Activated B cell treated with CpG ODN at 0.5 μM for 24 hours (primary cell): ENCODE measurements around the gene TRRAP. TPM values are rescaled to one million over a fixed set of nuclear protein-coding genes. Genes with fewer than 3 reads are reported as not detected.
"Not testable (repeated sequence)": the region's sequence is repeated elsewhere in the genome, so short reads cannot be mapped to it uniquely, and the experiment has no call there.

Source experiments
- ATAC-seq: fragments of 200-7000 bp; cut with Tn5 transposase; one replicate; pipeline ENCODE4 v1.10.0; 2021; ENCODE audit warnings: low read depth, mild to moderate bottlenecking, moderate library complexity
- CTCF ChIA-PET: fragments of 350-600 bp; sonication (Branson Sonifier 250); formaldehyde crosslinking; loops from one replicate; lab custom pipeline; 2021; ENCODE audit warnings: antibody characterized with exemption; lab: Charles Lee
- POLR2A ChIA-PET: fragments of 350-600 bp; sonication (Branson Sonifier 250); formaldehyde crosslinking; loops from one replicate; lab custom pipeline; 2021; ENCODE audit warnings: antibody characterized with exemption; lab: Charles Lee
- DNase-seq: peaks from one replicate; pipeline ENCODE4 v3.0.0; 2022
- H3K27ac Mint-ChIP-seq: one replicate; pipeline ENCODE4 v1.8.0; 2020; ENCODE audit warnings: mixed read lengths
- H3K27me3 Mint-ChIP-seq: one replicate; pipeline ENCODE4 v1.8.0; 2021; ENCODE audit warnings: mixed read lengths
- H3K36me3 Mint-ChIP-seq: one replicate; pipeline ENCODE4 v1.8.0; 2021; ENCODE audit warnings: low read depth, mixed read lengths
- H3K4me1 Mint-ChIP-seq: one replicate; pipeline ENCODE4 v1.8.0; 2021; ENCODE audit warnings: mixed read lengths
- H3K4me3 Mint-ChIP-seq: one replicate; pipeline ENCODE4 v1.8.0; 2020; ENCODE audit warnings: mild to moderate bottlenecking, mixed read lengths
- H3K9me3 Mint-ChIP-seq: one replicate; pipeline ENCODE4 v1.8.0; 2020; ENCODE audit warnings: mixed read lengths
- CTCF ChIP-seq: fragments of 200-600 bp; IDR thresholded peaks from one replicate; pipeline ENCODE4 v1.8.0; 2022; ENCODE audit warnings: antibody characterized with exemption, mild to moderate bottlenecking
- intact Hi-C: fragments of 100-400 bp; cut with micrococcal nuclease; formaldehyde crosslinking; loops from one replicate; pipeline ENCODE4 v1.15.1; 2024
- total RNA-seq: library from RNA; stranded (reverse); gene quantifications from 2 replicates; pipeline ENCODE4 v1.2.3, GENCODE V29; 2022

The TRRAP gene
- total RNA-seq, 1 donor from 2014 or later = 77.9 TPM

DNA sequence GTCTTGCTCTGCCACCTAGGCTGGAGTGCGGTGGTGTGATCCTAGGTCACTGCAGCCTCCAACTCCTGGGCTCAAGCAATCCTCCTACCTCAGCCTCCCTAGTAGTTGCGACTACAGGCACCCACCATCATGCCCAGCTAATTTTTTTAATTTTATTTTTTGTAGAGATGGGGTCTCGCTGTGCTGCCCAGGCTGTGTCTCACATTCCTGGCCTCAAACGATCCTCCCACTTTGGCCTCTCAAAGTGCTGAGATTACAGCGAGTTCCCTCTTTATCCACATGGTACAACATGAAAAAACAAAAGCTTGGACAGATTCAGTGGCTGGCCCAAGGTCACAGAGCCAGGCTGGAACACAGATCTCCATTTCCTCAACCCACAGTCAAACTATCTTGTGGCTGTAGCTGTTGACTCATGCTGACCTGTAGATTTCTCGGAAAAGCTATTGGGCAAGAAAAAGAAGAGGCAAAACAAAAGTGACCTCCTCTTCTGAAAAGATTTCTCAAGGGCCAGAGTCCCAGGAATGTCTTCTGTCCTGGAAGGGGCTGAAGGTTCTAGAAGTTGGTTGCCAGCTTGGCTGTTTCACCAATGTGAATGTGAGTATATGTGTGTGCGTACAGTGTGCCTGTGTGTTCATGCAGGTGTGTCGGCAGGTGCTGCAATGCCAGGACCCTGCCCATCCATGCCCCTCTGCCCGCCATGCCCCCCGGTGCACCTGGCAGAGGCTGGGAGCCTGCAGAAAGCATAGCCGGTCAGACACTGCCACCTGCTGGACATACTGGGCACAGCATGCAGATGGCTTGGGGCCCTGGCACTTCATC lies 36.9 kb upstream of the TRRAP start:
- Mint-ChIP-seq H3K4me1 (peaks cover 2% of the 10 kb centered on the region), H3K9me3 (no peaks in the 10 kb centered on the region), H3K4me3 (no peak overlapping the region), H3K36me3 (no peaks in the 10 kb centered on the region), H3K27ac (no peak overlapping the region), H3K27me3 (peaks cover 5% of the 10 kb centered on the region)
- ATAC-seq (peak; percentile 87), DNase-seq (peak; percentile 72)
- ChIA-PET POLR2A (no interaction called here), CTCF (interaction anchor here (1.0 to 2.7 kb wide), 14 partner anchors 10 to 548 kb away, joined by 3 to 22 read pairs (median 5); no protein-coding TSS in a partner anchor)
- peak; percentile 90 for TF ChIP-seq CTCF
- intact Hi-C loops = loop anchor here (1.0 to 5.0 kb wide), 5 partner anchors 31 to 547 kb away; partner anchors contain the start of gene TRRAP

- H3K36me3 Mint-ChIP-seq, POLR2A ChIA-PET: not testable (repeated sequence)
- intact Hi-C loops = loop anchor here (2.0 to 5.0 kb wide), 2 partner anchors 95 to 110 kb away; no protein-coding TSS in a partner anchor
Observed at GRCh38 chr7:98842552-98842951, 35.8 kb upstream of the TRRAP start.

DNA sequence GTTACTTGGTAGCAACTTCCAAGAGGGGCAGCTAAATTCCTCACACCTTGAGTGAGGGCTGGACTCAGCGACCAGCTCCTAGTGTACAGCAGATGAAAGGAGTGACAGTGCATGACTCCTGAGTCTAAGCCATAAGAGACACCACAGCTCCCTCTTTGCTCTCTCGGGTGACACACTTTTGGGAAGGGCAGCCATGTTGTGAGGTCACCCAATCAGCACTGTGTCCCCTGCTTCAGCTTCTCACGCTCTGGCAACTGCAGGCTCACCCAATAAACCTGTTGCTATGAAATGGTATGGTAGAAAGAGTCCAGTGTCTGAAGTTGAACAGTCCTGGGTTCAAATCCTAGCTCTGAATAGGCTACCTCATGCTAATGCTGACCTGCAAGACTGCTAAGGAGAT lies 29.4 kb upstream of the TRRAP start:
- POLR2A ChIA-PET = interaction anchor here (0.5 kb wide), 1 partner anchor 401 kb away, joined by 3 read pairs; no protein-coding TSS in a partner anchor
- intact Hi-C loops = no loop called here

More at GRCh38 chr7:98842552-98842951, 35.8 kb upstream of the TRRAP start:
- H3K4me3 Mint-ChIP-seq, H3K9me3 Mint-ChIP-seq, ATAC-seq, H3K4me1 Mint-ChIP-seq, H3K27me3 Mint-ChIP-seq, H3K27ac Mint-ChIP-seq, DNase-seq: not testable (repeated sequence)
- CTCF ChIA-PET = interaction anchor here (1.4 to 2.7 kb wide), 7 partner anchors 13 to 549 kb away, joined by 3 to 22 read pairs (median 12); no protein-coding TSS in a partner anchor

GRCh38 chr7:98852826-98853225 lies 25.5 kb upstream of the TRRAP start:
- Mint-ChIP-seq H3K36me3 (no peaks in the 10 kb centered on the region), H3K4me1 (peaks cover 2% of the 10 kb centered on the region)

More for the DNA sequence above, 29.4 kb upstream of the TRRAP start:
- H3K4me3 Mint-ChIP-seq = no peak overlapping the region
- peaks cover 5% of the 10 kb centered on the region for H3K9me3 Mint-ChIP-seq
- H3K27me3 Mint-ChIP-seq = peaks cover 13% of the 10 kb centered on the region
- TF ChIP-seq CTCF = no peak
- DNase-seq (no peak), ATAC-seq (no peak)
- no peak overlapping the region for H3K27ac Mint-ChIP-seq
- peaks cover 2% of the 10 kb centered on the region for H3K4me1 Mint-ChIP-seq
- CTCF ChIA-PET = no interaction called here
- H3K36me3 Mint-ChIP-seq = no peaks in the 10 kb centered on the region

More at GRCh38 chr7:98852826-98853225, 25.5 kb upstream of the TRRAP start:
- POLR2A ChIA-PET = no interaction called here
- no peak for DNase-seq
- intact Hi-C loops = no loop called here
- no peak overlapping the region for H3K27ac Mint-ChIP-seq
- ATAC-seq = no peak
- H3K9me3 Mint-ChIP-seq = peaks cover 5% of the 10 kb centered on the region
- no peak for TF ChIP-seq CTCF
- peaks cover 17% of the 10 kb centered on the region for H3K27me3 Mint-ChIP-seq
- no peak overlapping the region for H3K4me3 Mint-ChIP-seq
- CTCF ChIA-PET = no interaction called here
